ENCODE data around the gene OR4M1. TPM values are rescaled to one million over a fixed set of nuclear protein-coding genes. Genes with fewer than 3 reads are reported as not detected.
"Not testable (repeated sequence)": the region's sequence is repeated elsewhere in the genome, so short reads cannot be mapped to it uniquely, and the experiment has no call there.

Gene OR4M1
- polyA plus RNA-seq (2012; ENCODE audit: insufficient read depth, insufficient read length, low read depth), result not detected

- H3K9me3 ChIP-seq; H3K4me3 ChIP-seq (ENCODE audit: low read depth, low read length); H3K36me3 ChIP-seq; H3K4me1 ChIP-seq; DNase-seq; H3K27me3 ChIP-seq: not testable (repeated sequence)
These were observed at the start of gene OR4M1 for GRCh38 chr14:19773204-19773603. Gene OR4M1, plus strand, starts transcription at chr14:19773504. Its CDS starts 6,819 bp downstream, at chr14:19780323.

- no peaks in the 10 kb centered on the region for H3K9me3 ChIP-seq
- no peaks in the 10 kb centered on the region for H3K27me3 ChIP-seq
- H3K4me3 ChIP-seq (ENCODE audit: low read depth, low read length), result no peak overlapping the region
- no peaks in the 10 kb centered on the region for H3K4me1 ChIP-seq
- no peak for DNase-seq
- no peak for TF ChIP-seq CTCF (IDR thresholded peaks at IDR 0.05; ENCODE audit: low read depth, low read length)
- H3K36me3 ChIP-seq, result no peaks in the 10 kb centered on the region
These were observed 43.9 kb upstream of the OR4M1 start for GRCh38 chr14:19729359-19729758.

- Histone ChIP-seq H3K4me3 (ENCODE audit: low read depth, low read length) (no peak overlapping the region), H3K9me3 (no peaks in the 10 kb centered on the region), H3K36me3 (no peaks in the 10 kb centered on the region), H3K4me1 (no peaks in the 10 kb centered on the region), H3K27me3 (no peaks in the 10 kb centered on the region)
- TF ChIP-seq CTCF (IDR thresholded peaks at IDR 0.05; ENCODE audit: low read depth, low read length), result no peak
- DNase-seq, result no peak
These were observed 43.5 kb upstream of the OR4M1 start for GRCh38 chr14:19729763-19730162.

GRCh38 chr14:19733893-19734292, 39.4 kb upstream of the OR4M1 start:
- H3K27me3 ChIP-seq; DNase-seq; H3K4me3 ChIP-seq (ENCODE audit: low read depth, low read length); H3K4me1 ChIP-seq; H3K36me3 ChIP-seq; H3K9me3 ChIP-seq: not testable (repeated sequence)

- no peak for TF ChIP-seq CTCF (IDR thresholded peaks at IDR 0.05; ENCODE audit: low read depth, low read length)
- H3K36me3 ChIP-seq, result no peaks in the 10 kb centered on the region
- H3K9me3 ChIP-seq, result no peaks in the 10 kb centered on the region
- H3K27me3 ChIP-seq, result no peaks in the 10 kb centered on the region
- no peak within 1 kb of the TSS for H3K4me3 ChIP-seq (ENCODE audit: low read depth, low read length)
- DNase-seq, result no peak
- no peaks in the 10 kb centered on the region for H3K4me1 ChIP-seq
These were observed 30.0 kb upstream of the OR4M1 start, which contains the start of gene OR4Q3 for GRCh38 chr14:19743256-19743655. Gene OR4Q3, plus strand, starts transcription at chr14:19743571.

GRCh38 chr14:19752316-19752715, 21.0 kb upstream of the OR4M1 start:
- H3K4me1 ChIP-seq; H3K36me3 ChIP-seq; H3K9me3 ChIP-seq; DNase-seq; H3K4me3 ChIP-seq (ENCODE audit: low read depth, low read length); H3K27me3 ChIP-seq: not testable (repeated sequence)

GRCh38 chr14:19754172-19754571, 19.1 kb upstream of the OR4M1 start:
- Histone ChIP-seq H3K27me3 (no peaks in the 10 kb centered on the region), H3K36me3 (no peaks in the 10 kb centered on the region), H3K4me3 (ENCODE audit: low read depth, low read length) (no peak overlapping the region), H3K4me1 (no peaks in the 10 kb centered on the region), H3K9me3 (no peaks in the 10 kb centered on the region)
- TF ChIP-seq CTCF (IDR thresholded peaks at IDR 0.05; ENCODE audit: low read depth, low read length), result no peak
- no peak for DNase-seq

- H3K4me3 ChIP-seq (ENCODE audit: low read depth, low read length); H3K4me1 ChIP-seq; H3K27me3 ChIP-seq; H3K36me3 ChIP-seq; DNase-seq; H3K9me3 ChIP-seq: not testable (repeated sequence)
These were observed 1.8 kb upstream of the OR4M1 start for GRCh38 chr14:19771491-19771890.
